Erythroblast (primary cell): ENCODE results near the gene LRRC70.

Experiments used
- GATA1 ChIP-seq: IDR thresholded peaks from 2 replicates; pipeline ENCODE4 v1.6.1; 2011; ENCODE audit warnings: low read depth, mild to moderate bottlenecking, control low read depth, low read length, moderate library complexity
- POLR2A ChIP-seq: IDR thresholded peaks from 2 replicates; pipeline ENCODE4 v1.6.1; 2011; ENCODE audit warnings: mild to moderate bottlenecking, low read length

GRCh38 chr5:62596691-62597090 lies 18.1 kb downstream of the LRRC70 start:
- TF ChIP-seq POLR2A (no peak), GATA1 (no peak)
